Measurements from ENCODE around the gene PDP2. TPM values are rescaled to one million over a fixed set of nuclear protein-coding genes. Genes with fewer than 3 reads are reported as not detected.

Gene PDP2
- polyA plus RNA-seq, 1 donor (not counting 4 experiments of a cell fraction or from before 2014, with no cell fraction given) = 18.5 TPM

DNA sequence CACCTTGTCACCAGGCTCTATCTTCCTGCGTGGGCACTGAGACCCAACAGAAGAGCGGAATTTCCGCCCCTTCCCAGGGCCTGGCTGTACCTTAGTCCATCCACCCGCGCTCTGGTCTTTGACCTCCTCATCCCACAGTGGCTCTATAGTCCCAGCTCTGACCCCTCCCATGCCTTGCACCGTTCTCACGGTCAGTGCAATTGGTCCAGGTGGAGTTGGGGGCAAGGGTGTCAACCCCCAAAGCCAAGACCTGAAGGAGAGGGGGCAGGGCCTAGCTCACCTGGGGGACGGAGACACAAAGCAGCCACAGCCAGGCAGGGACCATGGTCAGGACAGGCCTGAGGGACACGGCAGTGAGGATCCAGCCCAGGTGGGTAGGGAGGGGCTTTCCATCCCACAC lies 37.4 kb downstream of the PDP2 start:
- dilution Hi-C loops (cut with MboI; ENCODE audit: extremely low pct_ligation_motif_present, low sequenced_read_pairs) = no loop called here
- FAIRE-seq (no peak), DNase-seq (ENCODE audit: low read depth, low spot score) (no peak)
- H3K27ac ChIP-seq (ENCODE audit: control insufficient read depth, insufficient read depth, low read length) = no peak overlapping the region
- H3K4me3 ChIP-seq (ENCODE audit: control insufficient read depth in 2 of 3, extremely low read depth in 1 of 3, insufficient read depth in 2 of 3, low read depth in 1 of 3, low read length in 3 of 3) = no peak overlapping the region
- no peak overlapping the region for H2AFZ ChIP-seq (ENCODE audit: control insufficient read depth, low read length)
- TF ChIP-seq EZH2 (IDR thresholded peaks at IDR 0.05; ENCODE audit: low read length) (no peak), CTCF (optimal IDR thresholded peaks at IDR 0.05 in 1 of 3, IDR thresholded peaks at IDR 0.05 in 1 of 3, conservative IDR thresholded peaks at IDR 0.05 in 1 of 3; ENCODE audit: extremely low read depth in 1 of 3, insufficient read depth in 2 of 3, low read length in 3 of 3) (no peak)
- no peaks in the 10 kb centered on the region for H3K9me1 ChIP-seq (ENCODE audit: control insufficient read depth, extremely low read depth, insufficient read depth, low read length)
- no peaks in the 10 kb centered on the region for H3K9me3 ChIP-seq (ENCODE audit: control insufficient read depth, low read depth, low read length)
- no peak overlapping the region for H3K4me2 ChIP-seq (ENCODE audit: control insufficient read depth, extremely low read depth, insufficient read depth, low read depth, low read length)
- H3K4me1 ChIP-seq (ENCODE audit: control insufficient read depth, extremely low read depth, insufficient read depth, low read length) = peaks cover 3% of the 10 kb centered on the region
- H3K9ac ChIP-seq (ENCODE audit: control insufficient read depth, extremely low read depth, insufficient read depth, low read length) = no peak overlapping the region
- H4K20me1 ChIP-seq (ENCODE audit: control insufficient read depth, extremely low read depth, insufficient read depth, low read length) = no peaks in the 10 kb centered on the region
- H3K36me3 ChIP-seq (ENCODE audit: control insufficient read depth in 2 of 2, extremely low read depth in 1 of 2, insufficient read depth in 2 of 2, low read length in 2 of 2) = no peaks in the 10 kb centered on the region
- H3K79me2 ChIP-seq (ENCODE audit: control insufficient read depth, insufficient read depth, low read length) = no peaks in the 10 kb centered on the region
- H3K27me3 ChIP-seq (ENCODE audit: control insufficient read depth, extremely low read depth, insufficient read depth, low read length) = peaks cover 13% of the 10 kb centered on the region

DNA sequence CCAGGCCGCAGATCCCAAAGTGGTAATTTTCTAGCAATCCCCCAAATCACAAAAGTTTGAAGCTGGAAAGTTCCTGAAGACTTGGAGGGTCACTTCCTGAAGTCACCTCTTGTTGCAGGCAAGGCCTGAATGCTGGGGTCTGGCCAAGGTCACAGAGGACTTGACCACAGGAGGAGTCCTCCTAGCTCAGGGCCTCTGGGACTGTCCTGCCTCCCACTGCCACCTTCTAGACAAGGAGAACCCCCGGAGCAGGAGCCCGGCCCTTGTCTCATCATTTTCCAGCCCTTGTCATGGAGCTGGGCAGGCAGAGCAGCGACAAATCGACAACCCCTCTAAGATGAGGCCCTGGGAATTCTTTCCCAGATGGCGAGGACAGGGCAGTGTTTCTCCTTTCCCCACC lies 38.0 kb downstream of the PDP2 start:
- Histone ChIP-seq H3K9ac (ENCODE audit: control insufficient read depth, extremely low read depth, insufficient read depth, low read length) (no peak overlapping the region), H3K4me3 (ENCODE audit: control insufficient read depth in 2 of 3, extremely low read depth in 1 of 3, insufficient read depth in 2 of 3, low read depth in 1 of 3, low read length in 3 of 3) (no peak overlapping the region), H3K9me3 (ENCODE audit: control insufficient read depth, low read depth, low read length) (no peaks in the 10 kb centered on the region), H3K4me2 (ENCODE audit: control insufficient read depth, extremely low read depth, insufficient read depth, low read depth, low read length) (no peak overlapping the region), H3K9me1 (ENCODE audit: control insufficient read depth, extremely low read depth, insufficient read depth, low read length) (no peaks in the 10 kb centered on the region), H2AFZ (ENCODE audit: control insufficient read depth, low read length) (no peak overlapping the region), H4K20me1 (ENCODE audit: control insufficient read depth, extremely low read depth, insufficient read depth, low read length) (no peaks in the 10 kb centered on the region), H3K27ac (ENCODE audit: control insufficient read depth, insufficient read depth, low read length) (no peak overlapping the region), H3K36me3 (ENCODE audit: control insufficient read depth in 2 of 2, extremely low read depth in 1 of 2, insufficient read depth in 2 of 2, low read length in 2 of 2) (no peaks in the 10 kb centered on the region), H3K4me1 (ENCODE audit: control insufficient read depth, extremely low read depth, insufficient read depth, low read length) (peaks cover 3% of the 10 kb centered on the region), H3K79me2 (ENCODE audit: control insufficient read depth, insufficient read depth, low read length) (no peaks in the 10 kb centered on the region), H3K27me3 (ENCODE audit: control insufficient read depth, extremely low read depth, insufficient read depth, low read length) (peaks cover 18% of the 10 kb centered on the region)
- dilution Hi-C loops (cut with MboI; ENCODE audit: extremely low pct_ligation_motif_present, low sequenced_read_pairs) = no loop called here
- FAIRE-seq (no peak), DNase-seq (ENCODE audit: low read depth, low spot score) (no peak)
- TF ChIP-seq EZH2 (IDR thresholded peaks at IDR 0.05; ENCODE audit: low read length) (no peak), CTCF (optimal IDR thresholded peaks at IDR 0.05 in 1 of 3, IDR thresholded peaks at IDR 0.05 in 1 of 3, conservative IDR thresholded peaks at IDR 0.05 in 1 of 3; ENCODE audit: extremely low read depth in 1 of 3, insufficient read depth in 2 of 3, low read length in 3 of 3) (no peak)
